ENCODE results near the gene ASTL. TPM values are rescaled to one million over a fixed set of nuclear protein-coding genes. Genes with fewer than 3 reads are reported as not detected.

ASTL gene
- total RNA-seq, 1 experiment from 2014 or later, result 0.34 TPM

- no peak for ATAC-seq
- Histone ChIP-seq H3K9ac (ENCODE audit: low read length) (no peak overlapping the region), H3K9me3 (ENCODE audit: control insufficient read depth in 1 of 2, insufficient read depth in 1 of 2, low read depth in 1 of 2, low read length in 2 of 2) (no peaks in the 10 kb centered on the region), H3K9me2 (ENCODE audit: insufficient read depth) (no peaks in the 10 kb centered on the region), H3K4me2 (ENCODE audit: low read length) (no peak overlapping the region), H3K27me3 (ENCODE audit: insufficient read depth, low read length) (no peaks in the 10 kb centered on the region), H2AFZ (ENCODE audit: low read depth, low read length, poor library complexity, severe bottlenecking) (no peak overlapping the region), H4K20me1 (ENCODE audit: insufficient read depth) (no peaks in the 10 kb centered on the region), H3K36me3 (ENCODE audit: control insufficient read depth in 1 of 2, insufficient read depth in 2 of 2, low read length in 2 of 2) (no peaks in the 10 kb centered on the region), H3K4me3 (replicated peaks in 1 of 2; ENCODE audit: low read depth in 1 of 2, low read length in 2 of 2) (no peak overlapping the region), H3K79me2 (ENCODE audit: insufficient read depth, low read length) (no peaks in the 10 kb centered on the region), H3K27ac (ENCODE audit: low read depth, low read length) (no peak overlapping the region), H3K4me1 (ENCODE audit: control insufficient read depth in 1 of 2, insufficient read depth in 2 of 2, low read length in 2 of 2) (peaks cover 4 to 18% of the 10 kb centered on the region in 2 experiments; a peak in 3 of 4 replicates)
- POLR2A ChIA-PET, result no interaction called here
- RAD21 ChIA-PET (ENCODE audit: low non-redundant PET in 1 of 2, low total read pairs in 2 of 2, uncharacterized antibody in 2 of 2, unreplicated experiment in 2 of 2), result interaction anchor here (2.2 kb wide), 2 partner anchors 36 to 37 kb away, joined by 12 to 16 read pairs; no protein-coding TSS in a partner anchor
- intact Hi-C loops (cut with micrococcal nuclease), result loop anchor here (1.0 to 2.0 kb wide), 2 partner anchors 37 to 129 kb away; partner anchors contain the start of gene CIAO1
- DNase-seq (ENCODE audit: low read depth, low spot score), result no peak
- BruUV-seq (replicated peaks), result no TSS peak
- CTCF ChIA-PET, result interaction anchor here (0.9 to 2.3 kb wide), 7 partner anchors 21 to 372 kb away, joined by 3 to 58 read pairs (median 6); partner anchors contain the start of gene ADRA2B
- TF ChIP-seq ZBTB33 (IDR thresholded peaks at IDR 0.05; ENCODE audit: extremely low read depth, insufficient replicate concordance, low read length) (no peak), FOSL1 (IDR thresholded peaks at IDR 0.05; ENCODE audit: low read depth) (no peak), POLR2A (IDR thresholded peaks at IDR 0.05; ENCODE audit: borderline replicate concordance, extremely low read depth, insufficient read depth, insufficient read length) (no peak), CEBPB (IDR thresholded peaks at IDR 0.05; ENCODE audit: low read depth) (no peak), MAX (IDR thresholded peaks at IDR 0.05) (no peak), ATF3 (IDR thresholded peaks at IDR 0.05) (no peak), EZH2 (IDR thresholded peaks at IDR 0.05) (no peak), TCF7L2 (IDR thresholded peaks at IDR 0.05; ENCODE audit: borderline replicate concordance, extremely low read depth, insufficient read depth, insufficient read length) (no peak), EGR1 (IDR thresholded peaks at IDR 0.05; ENCODE audit: low read depth) (no peak), SRF (IDR thresholded peaks at IDR 0.05; ENCODE audit: low read depth) (no peak), SIN3A (IDR thresholded peaks at IDR 0.05; ENCODE audit: low read depth) (no peak), CTCF (IDR thresholded peaks at IDR 0.05 in 2 of 3, conservative IDR thresholded peaks at IDR 0.05 in 1 of 3; ENCODE audit: borderline replicate concordance in 1 of 3, insufficient read depth in 1 of 3, low read depth in 2 of 3, low read length in 2 of 3) (no peak), SP1 (IDR thresholded peaks at IDR 0.05; ENCODE audit: low read depth) (no peak), YY1 (IDR thresholded peaks at IDR 0.05; ENCODE audit: extremely low read depth, insufficient replicate concordance, low read depth, low read length) (no peak), ZFX (IDR thresholded peaks at IDR 0.05) (no peak), POLR2AphosphoS5 (IDR thresholded peaks at IDR 0.05; ENCODE audit: low read depth, low read length) (no peak), REST (IDR thresholded peaks at IDR 0.05; ENCODE audit: low read depth) (no peak), EZH2phosphoT487 (IDR thresholded peaks at IDR 0.05; ENCODE audit: borderline replicate concordance) (no peak)
Measured at GRCh38 chr2:96137321-96138178, 752 bp downstream of the ASTL start.
